ENCODE measurements around the gene CD80.

Gene CD80

GRCh38 chr3:119541547-119541946 lies 17.9 kb downstream of the CD80 start:
- Histone ChIP-seq H2AK5ac (ENCODE audit: low read length, severe bottlenecking) (peak overlapping the region; percentile 88), H2BK120ac (ENCODE audit: low read depth, low read length) (no peak overlapping the region), H3K27ac (ENCODE audit: low read length, poor library complexity, severe bottlenecking) (no peak overlapping the region), H3K4me2 (ENCODE audit: low read length, poor library complexity, severe bottlenecking) (no peak overlapping the region), H3K18ac (ENCODE audit: low read depth in 1 of 2, low read length in 2 of 2) (no peak overlapping the region), H3K9ac (ENCODE audit: low read length) (no peak overlapping the region), H2AFZ (ENCODE audit: low read depth, low read length) (no peak overlapping the region), H4K8ac (ENCODE audit: low read length) (no peak overlapping the region), H3K27me3 (ENCODE audit: control insufficient read depth in 1 of 2, insufficient read depth in 1 of 2, low read length in 2 of 2) (no peaks in the 10 kb centered on the region), H3K4me1 (ENCODE audit: control insufficient read depth, insufficient read depth, low read depth, low read length) (peaks cover 1% of the 10 kb centered on the region), H3K4me3 (ENCODE audit: insufficient read depth in 1 of 2, low read depth in 1 of 2, low read length in 2 of 2) (no peak overlapping the region), H2BK5ac (ENCODE audit: low read depth, low read length, poor library complexity, severe bottlenecking) (peak overlapping the region; percentile 53), H3K4ac (ENCODE audit: low read depth in 1 of 2, low read length in 2 of 2) (no peak overlapping the region), H4K91ac (ENCODE audit: low read length) (no peak overlapping the region), H3K36me3 (ENCODE audit: control insufficient read depth in 1 of 2, insufficient read depth in 2 of 2, low read depth in 1 of 2, low read length in 2 of 2) (no peaks in the 10 kb centered on the region), H2BK12ac (ENCODE audit: low read length in 2 of 2) (no peak overlapping the region), H3K23ac (ENCODE audit: low read length in 2 of 2) (no peak overlapping the region), H3K14ac (ENCODE audit: low read length in 2 of 2) (no peak overlapping the region), H3K9me3 (ENCODE audit: control insufficient read depth, low read length) (no peaks in the 10 kb centered on the region), H3K79me1 (replicated peaks; ENCODE audit: low read length, poor library complexity, severe bottlenecking) (no peaks in the 10 kb centered on the region), H2BK15ac (ENCODE audit: low read depth, poor library complexity, severe bottlenecking) (no peak overlapping the region)
- 57% methylated on average over 3 of the region's 3 CpGs for WGBS
- no peak for DNase-seq

GRCh38 chr3:119538772-119539171 lies 20.6 kb downstream of the CD80 start:
- no CpG with 5 or more reads among the region's 1 CpG for WGBS
- Histone ChIP-seq H2AFZ (ENCODE audit: low read depth, low read length) (no peak overlapping the region), H2BK5ac (ENCODE audit: low read depth, low read length, poor library complexity, severe bottlenecking) (no peak overlapping the region), H2BK15ac (ENCODE audit: low read depth, poor library complexity, severe bottlenecking) (no peak overlapping the region), H2AK5ac (ENCODE audit: low read length, severe bottlenecking) (no peak overlapping the region), H3K27ac (ENCODE audit: low read length, poor library complexity, severe bottlenecking) (no peak overlapping the region), H3K14ac (ENCODE audit: low read length in 2 of 2) (no peak overlapping the region), H3K27me3 (ENCODE audit: control insufficient read depth in 1 of 2, insufficient read depth in 1 of 2, low read length in 2 of 2) (no peaks in the 10 kb centered on the region), H3K9ac (ENCODE audit: low read length) (no peak overlapping the region), H3K36me3 (ENCODE audit: control insufficient read depth in 1 of 2, insufficient read depth in 2 of 2, low read depth in 1 of 2, low read length in 2 of 2) (no peaks in the 10 kb centered on the region), H2BK12ac (ENCODE audit: low read length in 2 of 2) (no peak overlapping the region), H3K4me1 (ENCODE audit: control insufficient read depth, insufficient read depth, low read depth, low read length) (peaks cover 1% of the 10 kb centered on the region), H3K4me2 (ENCODE audit: low read length, poor library complexity, severe bottlenecking) (no peak overlapping the region), H3K23ac (ENCODE audit: low read length in 2 of 2) (no peak overlapping the region), H4K8ac (ENCODE audit: low read length) (no peak overlapping the region), H3K79me1 (replicated peaks; ENCODE audit: low read length, poor library complexity, severe bottlenecking) (no peaks in the 10 kb centered on the region), H4K91ac (ENCODE audit: low read length) (no peak overlapping the region), H3K4ac (ENCODE audit: low read depth in 1 of 2, low read length in 2 of 2) (no peak overlapping the region), H3K18ac (ENCODE audit: low read depth in 1 of 2, low read length in 2 of 2) (no peak overlapping the region), H2BK120ac (ENCODE audit: low read depth, low read length) (no peak overlapping the region), H3K9me3 (ENCODE audit: control insufficient read depth, low read length) (no peaks in the 10 kb centered on the region), H3K4me3 (ENCODE audit: insufficient read depth in 1 of 2, low read depth in 1 of 2, low read length in 2 of 2) (no peak overlapping the region)
- no peak for DNase-seq

GRCh38 chr3:119536757-119537156 lies 22.7 kb downstream of the CD80 start:
- Histone ChIP-seq H3K9me3 (ENCODE audit: control insufficient read depth, low read length) (no peaks in the 10 kb centered on the region), H3K18ac (ENCODE audit: low read depth in 1 of 2, low read length in 2 of 2) (no peak overlapping the region), H3K4me1 (ENCODE audit: control insufficient read depth, insufficient read depth, low read depth, low read length) (peaks cover 1% of the 10 kb centered on the region), H4K91ac (ENCODE audit: low read length) (no peak overlapping the region), H4K8ac (ENCODE audit: low read length) (no peak overlapping the region), H3K4me2 (ENCODE audit: low read length, poor library complexity, severe bottlenecking) (no peak overlapping the region), H3K4me3 (ENCODE audit: insufficient read depth in 1 of 2, low read depth in 1 of 2, low read length in 2 of 2) (no peak overlapping the region), H3K36me3 (ENCODE audit: control insufficient read depth in 1 of 2, insufficient read depth in 2 of 2, low read depth in 1 of 2, low read length in 2 of 2) (no peaks in the 10 kb centered on the region), H3K27ac (ENCODE audit: low read length, poor library complexity, severe bottlenecking) (no peak overlapping the region), H3K4ac (ENCODE audit: low read depth in 1 of 2, low read length in 2 of 2) (no peak overlapping the region), H2BK12ac (ENCODE audit: low read length in 2 of 2) (no peak overlapping the region), H3K79me1 (replicated peaks; ENCODE audit: low read length, poor library complexity, severe bottlenecking) (no peaks in the 10 kb centered on the region), H3K14ac (ENCODE audit: low read length in 2 of 2) (no peak overlapping the region), H3K23ac (ENCODE audit: low read length in 2 of 2) (no peak overlapping the region), H2BK120ac (ENCODE audit: low read depth, low read length) (no peak overlapping the region), H3K9ac (ENCODE audit: low read length) (no peak overlapping the region), H3K27me3 (ENCODE audit: control insufficient read depth in 1 of 2, insufficient read depth in 1 of 2, low read length in 2 of 2) (no peaks in the 10 kb centered on the region), H2BK5ac (ENCODE audit: low read depth, low read length, poor library complexity, severe bottlenecking) (no peak overlapping the region), H2BK15ac (ENCODE audit: low read depth, poor library complexity, severe bottlenecking) (no peak overlapping the region), H2AK5ac (ENCODE audit: low read length, severe bottlenecking) (no peak overlapping the region), H2AFZ (ENCODE audit: low read depth, low read length) (no peak overlapping the region)
- no peak for DNase-seq
- 100% methylated on average over 4 of the region's 4 CpGs for WGBS

GRCh38 chr3:119534296-119534695 lies 25.1 kb downstream of the CD80 start:
- H2AFZ ChIP-seq (ENCODE audit: low read depth, low read length): no peak overlapping the region
- no CpG with 5 or more reads among the region's 1 CpG for WGBS
- no peak overlapping the region for H2BK12ac ChIP-seq (ENCODE audit: low read length in 2 of 2)

More at GRCh38 chr3:119534296-119534695, 25.1 kb downstream of the CD80 start:
- no peak overlapping the region for H3K4me2 ChIP-seq (ENCODE audit: low read length, poor library complexity, severe bottlenecking)
- H3K23ac ChIP-seq (ENCODE audit: low read length in 2 of 2): no peak overlapping the region
- no peak overlapping the region for H3K4me3 ChIP-seq (ENCODE audit: insufficient read depth in 1 of 2, low read depth in 1 of 2, low read length in 2 of 2)
- no peak overlapping the region for H3K9ac ChIP-seq (ENCODE audit: low read length)
- H3K18ac ChIP-seq (ENCODE audit: low read depth in 1 of 2, low read length in 2 of 2): no peak overlapping the region
- H3K27me3 ChIP-seq (ENCODE audit: control insufficient read depth in 1 of 2, insufficient read depth in 1 of 2, low read length in 2 of 2): no peaks in the 10 kb centered on the region
- H3K9me3 ChIP-seq (ENCODE audit: control insufficient read depth, low read length): no peaks in the 10 kb centered on the region
- no peaks in the 10 kb centered on the region for H3K79me1 ChIP-seq (replicated peaks; ENCODE audit: low read length, poor library complexity, severe bottlenecking)
- no peak overlapping the region for H3K4ac ChIP-seq (ENCODE audit: low read depth in 1 of 2, low read length in 2 of 2)
- no peak overlapping the region for H2BK5ac ChIP-seq (ENCODE audit: low read depth, low read length, poor library complexity, severe bottlenecking)
- no peaks in the 10 kb centered on the region for H3K4me1 ChIP-seq (ENCODE audit: control insufficient read depth, insufficient read depth, low read depth, low read length)
- no peak for DNase-seq
- H4K91ac ChIP-seq (ENCODE audit: low read length): no peak overlapping the region
- no peak overlapping the region for H3K27ac ChIP-seq (ENCODE audit: low read length, poor library complexity, severe bottlenecking)
- no peak overlapping the region for H4K8ac ChIP-seq (ENCODE audit: low read length)
- H3K14ac ChIP-seq (ENCODE audit: low read length in 2 of 2): no peak overlapping the region
- H2AK5ac ChIP-seq (ENCODE audit: low read length, severe bottlenecking): no peak overlapping the region
- H2BK15ac ChIP-seq (ENCODE audit: low read depth, poor library complexity, severe bottlenecking): no peak overlapping the region
- H2BK120ac ChIP-seq (ENCODE audit: low read depth, low read length): no peak overlapping the region
- H3K36me3 ChIP-seq (ENCODE audit: control insufficient read depth in 1 of 2, insufficient read depth in 2 of 2, low read depth in 1 of 2, low read length in 2 of 2): no peaks in the 10 kb centered on the region
